HG03432 (cell line): ENCODE results near the gene CSF3.
A peak's percentile ranks its signal among the peaks of the same experiment; 100 is the strongest.

Experiments used
- ATAC-seq: cut with Tn5 transposase; IDR thresholded peaks from one replicate; pipeline ENCODE4 v1.9.1; 2021; ENCODE audit warnings: mild to moderate bottlenecking, moderate library complexity; ENCODE audit not compliant: unreplicated experiment

Gene CSF3

DNA sequence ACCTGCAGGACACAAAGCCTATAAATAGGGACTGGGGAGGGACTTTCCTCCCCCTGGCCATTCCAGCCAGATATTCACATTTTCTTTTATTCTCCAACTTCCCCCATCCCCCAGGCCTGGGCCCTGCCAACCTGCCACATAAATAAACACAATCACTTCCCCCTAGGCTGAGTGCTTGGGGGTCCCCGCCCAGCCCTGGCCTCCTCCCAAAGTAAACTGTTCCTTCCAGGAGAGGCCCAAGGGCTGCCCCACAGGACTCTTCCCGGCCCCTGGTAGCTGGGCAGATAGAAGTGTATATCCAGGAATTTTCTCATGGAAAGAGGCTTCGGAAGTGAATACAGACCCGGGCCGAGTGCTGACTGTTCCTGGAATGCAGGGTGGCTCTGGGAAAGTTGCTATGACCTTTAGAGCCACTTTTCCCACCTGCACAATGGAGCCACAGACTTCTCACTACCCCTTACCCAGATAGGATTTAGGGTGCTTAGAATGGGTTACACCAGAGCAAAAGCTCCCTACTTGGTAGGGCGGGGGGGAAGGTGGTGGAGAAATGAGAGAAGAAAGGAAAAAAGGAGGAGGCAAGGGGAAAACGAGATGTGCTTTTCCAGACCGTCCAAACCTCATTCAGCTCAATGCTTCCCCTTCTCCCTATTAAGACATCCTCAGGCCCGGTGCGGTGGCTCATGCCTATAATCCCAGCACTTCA, 8.5 kb downstream of the CSF3 start:
- no peak for ATAC-seq

DNA sequence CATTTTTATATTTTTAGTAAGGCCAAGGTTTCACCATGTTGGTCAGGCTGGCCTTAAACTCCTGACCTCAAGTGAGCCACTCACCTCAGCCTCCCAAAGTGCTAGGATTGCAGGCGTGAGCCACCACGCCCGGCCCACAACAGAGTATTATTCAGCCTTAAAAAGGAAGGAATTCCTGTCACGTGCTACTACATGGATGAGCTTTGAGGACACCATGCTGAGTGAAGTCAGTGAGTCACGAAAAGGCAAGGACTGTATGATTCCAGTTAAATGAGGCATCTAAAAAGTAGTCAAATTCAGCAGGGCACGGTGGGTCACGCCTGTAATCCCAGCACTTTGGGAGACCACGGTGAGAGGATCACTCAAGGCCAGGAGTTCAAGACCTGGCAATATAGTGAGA, 9.7 kb downstream of the CSF3 start:
- no peak for ATAC-seq

- no peak for ATAC-seq
Measured at GRCh38 chr17:40025559-40025958, 10.3 kb downstream of the CSF3 start.

- ATAC-seq = no peak
Measured at GRCh38 chr17:40025991-40026815, 11.0 kb downstream of the CSF3 start.

GRCh38 chr17:40026816-40027613, 11.8 kb downstream of the CSF3 start:
- peak; percentile 56 for ATAC-seq

- ATAC-seq = no peak
Measured at GRCh38 chr17:40027614-40028012, 12.4 kb downstream of the CSF3 start.

GRCh38 chr17:40028595-40028994, 13.4 kb downstream of the CSF3 start:
- ATAC-seq = no peak

DNA sequence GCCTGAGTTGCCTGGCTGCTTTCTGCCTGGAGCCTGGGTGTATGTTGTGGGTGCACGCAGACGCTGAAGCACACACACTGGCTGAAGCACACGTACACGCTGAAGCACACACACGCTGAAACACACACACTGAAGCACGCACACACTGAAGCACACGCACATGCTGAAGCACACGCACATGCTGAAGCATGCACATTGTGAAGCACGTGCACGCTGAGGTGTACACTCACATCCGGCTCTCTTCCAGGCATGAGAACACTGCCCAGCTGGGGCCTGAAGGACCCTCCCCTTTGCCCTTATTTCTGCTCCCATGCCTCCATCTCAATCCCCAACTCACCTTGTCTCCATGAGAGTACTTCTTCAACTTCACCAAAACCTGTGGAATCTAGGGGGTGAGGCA, 16.5 kb downstream of the CSF3 start:
- ATAC-seq = no peak

- ATAC-seq = no peak
Measured at GRCh38 chr17:40032322-40033320, 17.4 kb downstream of the CSF3 start.

DNA sequence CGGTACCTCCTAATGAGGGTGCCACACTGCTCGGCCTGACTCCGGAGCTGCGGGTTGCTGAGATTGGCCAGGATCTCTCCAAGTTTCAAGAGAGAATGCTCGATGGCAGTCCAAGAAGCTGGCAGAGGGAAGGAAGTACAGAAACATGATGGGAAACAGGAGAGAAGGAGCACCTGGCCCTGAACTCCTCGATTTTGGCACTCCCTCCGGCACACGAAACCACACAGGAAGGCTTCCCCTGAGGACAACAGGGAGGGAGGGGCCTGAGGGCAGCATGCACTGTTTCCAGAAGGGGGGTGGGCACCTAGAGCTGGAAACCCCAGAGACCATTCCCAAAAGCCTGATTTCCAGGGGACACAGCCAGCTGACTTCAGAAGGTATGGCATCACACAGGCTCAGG, 18.1 kb downstream of the CSF3 start:
- no peak for ATAC-seq

- no peak for ATAC-seq
Measured at GRCh38 chr17:40034426-40035161, 19.4 kb downstream of the CSF3 start.

GRCh38 chr17:40035162-40035559, 19.9 kb downstream of the CSF3 start:
- ATAC-seq = no peak

GRCh38 chr17:40038882-40039513, 23.8 kb downstream of the CSF3 start:
- no peak for ATAC-seq

GRCh38 chr17:40041196-40041595, 26.0 kb downstream of the CSF3 start:
- no peak for ATAC-seq

DNA sequence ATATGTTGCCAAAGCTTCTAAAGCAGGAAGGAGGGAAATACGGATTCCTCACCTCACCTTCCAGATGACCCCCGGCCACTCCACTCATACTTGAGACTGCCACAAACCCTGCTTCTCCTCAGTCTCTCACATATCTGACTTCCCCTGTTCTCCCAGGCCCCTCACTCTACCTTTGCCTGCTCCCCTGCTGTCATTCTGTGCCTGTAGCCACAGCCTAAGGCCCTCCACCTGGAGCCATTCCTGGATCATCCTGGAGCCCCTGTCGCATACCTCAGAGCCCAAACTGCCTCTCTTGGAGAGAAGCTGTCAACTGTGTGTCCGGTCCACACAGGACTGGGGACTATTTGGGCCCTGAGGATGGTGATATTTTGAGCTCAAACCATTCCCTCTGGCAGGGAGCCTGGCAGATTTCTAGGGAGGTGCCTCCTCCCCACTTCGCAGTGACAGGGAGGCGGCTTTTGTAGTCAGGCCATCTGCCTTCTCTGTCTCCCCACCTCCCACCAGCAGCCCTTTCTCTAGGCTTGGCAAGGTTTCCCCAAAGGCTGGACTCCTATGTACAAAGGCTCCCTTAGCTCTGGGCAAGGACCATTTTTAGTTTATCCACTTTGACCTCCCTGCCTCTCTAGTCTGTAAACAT, 41.3 kb downstream of the CSF3 start:
- ATAC-seq = no peak

DNA sequence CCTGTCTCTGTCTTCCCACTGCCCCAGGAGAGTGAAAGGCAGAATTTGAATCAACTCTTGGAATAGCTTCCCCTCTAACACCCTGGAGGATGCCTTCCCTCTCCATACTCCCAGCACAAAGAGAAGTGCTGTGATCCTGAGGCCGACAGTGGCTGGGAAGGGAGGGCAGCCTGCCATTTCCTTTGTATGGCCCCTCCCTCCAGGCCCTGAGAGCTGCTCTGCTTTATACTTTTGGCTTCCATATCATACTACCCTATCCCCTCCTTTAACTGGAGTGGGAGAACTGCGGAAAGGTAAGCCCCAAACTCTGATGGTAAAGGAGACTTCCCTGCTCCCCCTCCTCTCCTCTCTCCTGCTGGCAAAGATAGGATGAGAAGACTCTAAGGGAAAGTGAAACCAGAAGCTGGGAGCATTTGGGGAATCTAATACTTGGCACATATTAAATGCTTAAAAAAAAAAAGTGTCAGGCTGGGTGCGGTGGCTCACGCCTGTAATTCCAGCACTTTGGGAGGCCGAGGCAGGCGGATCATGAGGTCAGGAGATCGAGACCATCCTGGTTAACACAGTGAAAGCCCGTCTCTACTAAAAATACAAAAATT, 43.0 kb downstream of the CSF3 start:
- no peak for ATAC-seq

DNA sequence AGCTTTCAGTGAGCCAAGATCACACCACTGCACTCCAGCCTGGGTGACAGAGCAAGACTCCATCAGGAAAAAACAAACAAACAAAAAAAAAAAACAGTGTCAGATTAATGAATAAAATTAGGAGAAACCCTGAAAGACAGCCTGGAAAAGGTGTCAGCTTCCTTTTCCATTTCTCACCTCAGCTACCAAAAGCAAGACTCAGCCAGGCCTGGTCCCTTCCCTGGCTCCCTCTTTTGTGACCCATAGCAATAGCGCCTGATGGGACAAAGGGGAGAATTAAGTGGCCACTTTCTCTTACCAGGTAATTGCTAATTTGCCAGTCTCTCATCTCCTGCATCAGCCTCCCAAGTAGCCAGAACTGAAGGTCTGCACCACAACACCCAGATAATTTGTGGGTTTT, 43.6 kb downstream of the CSF3 start:
- ATAC-seq = no peak

DNA sequence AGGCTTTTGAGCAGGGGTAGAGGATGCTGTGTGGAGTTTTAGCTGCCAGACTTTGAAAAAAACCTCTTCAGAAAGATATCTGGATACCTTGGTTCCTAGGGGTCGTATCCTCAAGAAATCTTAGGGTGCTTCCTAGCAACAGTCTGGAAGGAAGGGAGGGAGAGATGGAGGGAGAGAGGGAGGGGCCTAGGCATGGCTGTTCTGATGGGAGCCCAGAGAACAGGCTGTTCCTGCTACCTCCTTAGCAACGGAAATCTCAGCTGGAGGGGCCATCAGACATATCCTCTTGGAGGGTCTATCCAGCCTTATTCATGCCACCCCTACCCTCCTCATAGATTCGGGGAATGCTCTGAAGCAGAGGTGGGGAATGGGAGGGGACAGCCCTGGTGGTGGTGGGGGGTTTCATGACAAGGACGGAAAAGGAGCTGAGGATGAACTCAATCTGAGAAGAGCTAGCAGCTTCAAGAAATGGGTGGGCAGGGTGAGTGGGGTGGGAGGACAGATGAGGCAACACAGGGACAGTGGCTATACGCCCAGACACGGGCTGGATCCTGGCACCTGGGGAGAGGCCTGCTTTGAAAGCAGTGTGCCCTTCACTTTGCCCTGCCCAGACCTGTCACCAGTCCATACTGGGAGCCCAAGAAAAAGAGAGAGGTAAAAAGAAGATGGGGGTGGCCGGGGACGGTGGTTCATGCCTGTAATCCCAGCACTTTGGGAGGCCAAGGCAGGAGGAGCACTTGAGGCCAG, 44.7 kb downstream of the CSF3 start:
- no peak for ATAC-seq
